Thoracic aorta (tissue), 2 donors: Measurements from ENCODE around the gene SOHLH1. TPM values are rescaled to one million over a fixed set of nuclear protein-coding genes. Genes with fewer than 3 reads are reported as not detected.
"Not testable (repeated sequence)": the region's sequence is repeated elsewhere in the genome, so short reads cannot be mapped to it uniquely, and the experiment has no call there.

ENCODE experiments used
- ATAC-seq: fragments of 150-250 bp; one replicate; pipeline ENCODE4 v1.8.0; 2017; ENCODE audit warnings: low read depth; ENCODE audit not compliant: insufficient number of reproducible peaks, low FRiP score
- DNase-seq: peaks from one replicate; pipeline ENCODE4 v3.0.0-alpha.2; 2020; ENCODE audit warnings: low spot score
- H3K27ac ChIP-seq, 2 donors: fragments of 200-600 bp; sonication (generic); 1 replicate in 1 of 2; 2 replicates in 1 of 2; pipeline ENCODE4 v1.5.1; 2016; ENCODE audit warnings: mild to moderate bottlenecking in 2 of 2, moderate library complexity in 2 of 2
- H3K27me3 ChIP-seq: fragments of 200-600 bp; sonication (generic); replicated peaks from 2 replicates; pipeline ENCODE4 v1.6.0; 2016; ENCODE audit warnings: mild to moderate bottlenecking; ENCODE audit not compliant: insufficient read depth
- H3K36me3 ChIP-seq: fragments of 200-600 bp; sonication (generic); one replicate; pipeline ENCODE4 v1.5.1; 2016
- H3K4me1 ChIP-seq, 2 donors: fragments of 200-600 bp; sonication (generic); 1 replicate in 1 of 2; 2 replicates in 1 of 2; pipeline versions ENCODE4 v1.5.1 to v1.6.0; 2016; ENCODE audit warnings: low read depth in 2 of 2, mild to moderate bottlenecking in 1 of 2; ENCODE audit not compliant: control insufficient read depth in 1 of 2
- H3K4me3 ChIP-seq: fragments of 200-600 bp; sonication (generic); 2 replicates; pipeline ENCODE4 v1.5.1; 2016; ENCODE audit warnings: mild to moderate bottlenecking
- H3K9me3 ChIP-seq: fragments of 200-600 bp; sonication (generic); 2 replicates; pipeline ENCODE4 v1.5.1; 2016
- CTCF ChIP-seq: fragments of 200-600 bp; sonication (generic); IDR thresholded peaks from one replicate; pipeline ENCODE4 v1.5.1; 2019; ENCODE audit warnings: antibody characterized with exemption
- total RNA-seq, 2 donors: library from RNA; depleted of rRNA; stranded (reverse); fragments of >200 nt; gene quantifications; one replicate each; pipeline versions ENCODE4 v1.1.0 to v1.2.3, GENCODE V29; 2016

The SOHLH1 gene
- total RNA-seq, 2 donors from 2014 or later = not detected

- H3K4me3 ChIP-seq = no peak overlapping the region
- H3K9me3 ChIP-seq = no peaks in the 10 kb centered on the region
- ATAC-seq (no peak), DNase-seq (no peak)
- no peaks in the 10 kb centered on the region for H3K4me1 ChIP-seq
- H3K27me3 ChIP-seq = no peaks in the 10 kb centered on the region
- no peak overlapping the region for H3K27ac ChIP-seq
- H3K36me3 ChIP-seq = no peaks in the 10 kb centered on the region
- no peak for TF ChIP-seq CTCF
These were observed 20.9 kb downstream of the SOHLH1 start for GRCh38 chr9:135678236-135679017.

- Histone ChIP-seq H3K27me3 (no peaks in the 10 kb centered on the region), H3K9me3 (no peaks in the 10 kb centered on the region), H3K4me3 (no peak overlapping the region), H3K27ac (no peak overlapping the region), H3K4me1 (no peaks in the 10 kb centered on the region), H3K36me3 (no peaks in the 10 kb centered on the region)
- DNase-seq (no peak), ATAC-seq (no peak)
- no peak for TF ChIP-seq CTCF
These were observed 21.6 kb downstream of the SOHLH1 start for GRCh38 chr9:135677641-135678168.

GRCh38 chr9:135676891-135677290 lies 22.4 kb downstream of the SOHLH1 start:
- ATAC-seq = no peak

GRCh38 chr9:135674977-135675376 lies 24.3 kb downstream of the SOHLH1 start:
- H3K36me3 ChIP-seq = no peaks in the 10 kb centered on the region
- no peaks in the 10 kb centered on the region for H3K27me3 ChIP-seq
- DNase-seq = no peak
- H3K9me3 ChIP-seq = no peaks in the 10 kb centered on the region
- no peak for TF ChIP-seq CTCF
- H3K4me3 ChIP-seq = no peak overlapping the region
- H3K27ac ChIP-seq = no peak overlapping the region
- no peak for ATAC-seq
- no peaks in the 10 kb centered on the region for H3K4me1 ChIP-seq

More at GRCh38 chr9:135676891-135677290, 22.4 kb downstream of the SOHLH1 start:
- Histone ChIP-seq H3K36me3 (no peaks in the 10 kb centered on the region), H3K9me3 (no peaks in the 10 kb centered on the region), H3K4me3 (no peak overlapping the region), H3K4me1 (no peaks in the 10 kb centered on the region), H3K27me3 (no peaks in the 10 kb centered on the region), H3K27ac (no peak overlapping the region)
- DNase-seq = no peak
- no peak for TF ChIP-seq CTCF

GRCh38 chr9:135673941-135674340 lies 25.3 kb downstream of the SOHLH1 start:
- ATAC-seq = no peak
- no peaks in the 10 kb centered on the region for H3K4me1 ChIP-seq
- no peaks in the 10 kb centered on the region for H3K9me3 ChIP-seq
- H3K4me3 ChIP-seq = no peak overlapping the region
- DNase-seq = no peak
- no peak overlapping the region for H3K27ac ChIP-seq
- no peak for TF ChIP-seq CTCF
- H3K36me3 ChIP-seq = no peaks in the 10 kb centered on the region
- no peaks in the 10 kb centered on the region for H3K27me3 ChIP-seq

- not testable (repeated sequence) for H3K4me1 ChIP-seq, ATAC-seq, H3K27ac ChIP-seq, H3K27me3 ChIP-seq, DNase-seq, H3K36me3 ChIP-seq, H3K4me3 ChIP-seq, H3K9me3 ChIP-seq
These were observed 26.5 kb downstream of the SOHLH1 start for GRCh38 chr9:135672786-135673185.
